ENCODE data around the gene MSI2. TPM values are rescaled to one million over a fixed set of nuclear protein-coding genes. Genes with fewer than 3 reads are reported as not detected.
"Not testable (repeated sequence)": the region's sequence is repeated elsewhere in the genome, so short reads cannot be mapped to it uniquely, and the experiment has no call there.

Gene MSI2
- total RNA-seq: 10 to 100 TPM; 65.7 to 71.9 TPM

DNA sequence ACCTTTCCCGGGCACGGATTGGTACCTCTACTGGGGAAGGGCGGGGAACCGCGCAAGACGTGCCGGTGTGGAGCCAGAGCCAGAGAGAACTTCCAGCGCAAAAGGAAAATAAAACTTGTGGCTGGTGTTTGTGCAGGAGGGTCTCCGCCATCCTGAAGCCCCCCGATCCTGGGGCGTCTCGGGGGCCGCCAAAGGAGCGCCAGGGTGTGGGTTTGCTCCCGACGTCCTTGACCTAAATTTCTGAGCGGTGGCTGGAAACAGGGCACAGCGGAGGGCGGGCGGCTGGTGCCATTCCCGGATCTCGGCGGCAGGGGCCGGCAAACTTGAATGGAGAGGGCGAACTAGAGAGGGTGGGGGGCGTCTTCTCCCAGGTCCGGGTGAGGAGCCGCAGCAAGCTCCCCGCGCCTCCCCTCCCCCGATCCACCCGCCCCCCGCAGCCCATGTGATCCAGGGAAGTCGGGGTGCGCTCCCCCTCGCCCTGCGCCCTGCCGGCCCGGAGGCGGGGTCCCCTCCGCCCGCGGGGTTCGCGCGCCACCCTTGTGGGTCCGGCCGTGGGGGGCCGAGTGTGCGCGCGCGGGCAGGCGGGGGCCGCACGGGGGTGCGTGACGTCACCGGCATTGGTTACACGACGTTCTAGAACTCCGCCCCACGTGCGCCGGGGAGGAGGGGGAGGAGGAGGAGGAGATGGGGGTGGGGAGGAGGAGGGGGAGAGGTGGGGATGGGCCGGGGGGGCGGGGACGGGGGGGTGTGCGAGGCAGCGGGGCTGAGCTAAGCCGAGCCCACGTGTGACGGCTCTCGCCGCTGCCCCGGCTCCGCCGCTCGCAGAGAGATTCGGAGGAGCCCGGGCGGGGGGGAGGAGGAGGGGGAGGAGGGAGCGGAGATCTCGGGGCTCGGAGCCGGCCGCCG is at the start of gene MSI2:
MSI2 (plus strand) TSS at position 748 of the 906 bp plus-strand sequence. CDS start 220 bp downstream, outside the sequence.
- Mint-ChIP-seq H3K4me3 (peak within 1 kb of the TSS; percentile 85), H3K9me3 (peaks cover 6% of the 10 kb centered on the region), H3K4me1 (ENCODE audit: low read depth) (peaks cover 41% of the 10 kb centered on the region), H3K27me3 (no peaks in the 10 kb centered on the region), H3K27ac (peak within 1 kb of the TSS; percentile 85), H3K36me3 (peaks cover 20% of the 10 kb centered on the region)
- CTCF ChIA-PET: interaction anchor here (0.9 to 3.2 kb wide), 4 partner anchors 12 to 416 kb away, joined by 3 to 29 read pairs (median 20); no protein-coding TSS in a partner anchor
- DNase-seq: peak; percentile 90
- intact Hi-C loops (cut with micrococcal nuclease): loop anchor here (2.0 to 5.0 kb wide), 3 partner anchors 23 to 346 kb away; no protein-coding TSS in a partner anchor
- POLR2A ChIA-PET: interaction anchor here (1.2 kb wide), 1 partner anchor 13 kb away, joined by 3 read pairs; no protein-coding TSS in a partner anchor

DNA sequence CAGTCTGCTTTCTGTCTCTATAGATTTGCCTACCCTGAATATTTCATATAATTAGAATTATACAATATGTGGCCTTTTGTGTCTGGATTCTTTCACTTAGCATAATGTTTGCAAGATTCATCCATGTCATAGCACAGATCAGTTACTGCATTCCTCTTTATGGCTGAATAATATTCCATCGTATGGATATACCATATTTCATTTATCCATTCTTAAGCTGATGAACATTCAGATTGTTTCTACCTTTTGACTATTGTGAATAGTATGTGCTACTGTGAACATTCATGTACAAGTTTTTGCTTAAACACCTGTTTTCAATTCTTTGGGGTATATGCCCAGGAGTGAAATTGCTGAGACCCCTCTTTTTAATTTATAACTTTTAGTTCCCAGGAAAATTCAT is 49.4 kb upstream of the MSI2 start:
- Mint-ChIP-seq H3K27me3 (peaks cover 9% of the 10 kb centered on the region), H3K9me3 (peaks cover 7% of the 10 kb centered on the region), H3K36me3 (peaks cover 3% of the 10 kb centered on the region), H3K27ac (no peak overlapping the region), H3K4me3 (no peak overlapping the region), H3K4me1 (ENCODE audit: low read depth) (peaks cover 4% of the 10 kb centered on the region)
- intact Hi-C loops (cut with micrococcal nuclease): no loop called here
- CTCF ChIA-PET: interaction anchor here (1.8 to 2.8 kb wide), 2 partner anchors 37 to 465 kb away, joined by 4 to 14 read pairs; no protein-coding TSS in a partner anchor
- DNase-seq: no peak
- POLR2A ChIA-PET: no interaction called here

DNA sequence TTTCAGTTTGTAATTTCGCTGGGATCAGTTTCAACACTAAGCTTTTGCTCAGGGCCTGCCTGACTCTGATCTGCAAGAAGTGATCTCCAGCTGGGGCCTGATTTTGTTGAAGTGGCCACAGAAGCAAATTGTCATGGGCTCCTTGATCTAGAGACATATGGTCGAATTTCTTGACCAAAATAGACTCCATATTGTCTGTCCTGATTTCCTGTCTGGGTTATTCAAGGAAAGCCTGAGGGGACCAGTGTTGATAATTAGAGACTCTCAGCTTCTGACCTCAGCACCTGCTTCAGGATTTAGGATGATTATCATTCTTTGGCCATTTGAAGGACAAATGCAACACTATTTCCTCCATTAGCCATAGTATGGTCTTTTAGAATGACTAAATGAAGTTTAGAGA is 48.9 kb upstream of the MSI2 start:
- POLR2A ChIA-PET: no interaction called here
- CTCF ChIA-PET: interaction anchor here (1.8 to 2.8 kb wide), 2 partner anchors 36 to 464 kb away, joined by 4 to 14 read pairs; no protein-coding TSS in a partner anchor
- H3K9me3 Mint-ChIP-seq: peaks cover 7% of the 10 kb centered on the region
- peaks cover 11% of the 10 kb centered on the region for H3K27me3 Mint-ChIP-seq
- H3K4me3 Mint-ChIP-seq: no peak overlapping the region
- H3K36me3 Mint-ChIP-seq: peaks cover 3% of the 10 kb centered on the region
- intact Hi-C loops (cut with micrococcal nuclease): no loop called here
- H3K27ac Mint-ChIP-seq: no peak overlapping the region
- peaks cover 4% of the 10 kb centered on the region for H3K4me1 Mint-ChIP-seq (ENCODE audit: low read depth)
- no peak for DNase-seq

DNA sequence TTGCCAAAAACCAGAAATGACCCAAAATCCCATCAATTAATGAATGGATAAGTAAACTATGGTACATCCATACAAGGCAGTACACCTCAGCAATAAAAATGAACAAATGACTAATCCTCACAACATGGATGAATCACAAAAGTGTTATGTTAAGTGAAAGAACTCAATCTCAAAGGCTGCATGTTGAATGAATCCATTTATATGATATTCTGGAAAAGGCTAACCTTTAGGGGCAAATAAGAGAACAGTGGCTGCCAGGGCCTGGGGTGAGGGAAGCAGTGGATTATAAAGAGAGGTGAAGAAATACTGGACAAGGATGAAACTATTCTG is 46.1 kb upstream of the MSI2 start:
- H3K27me3 Mint-ChIP-seq: peaks cover 8% of the 10 kb centered on the region
- ChIA-PET POLR2A (no interaction called here), CTCF (interaction anchor here (1.3 kb wide), 1 partner anchor 33 kb away, joined by 4 read pairs; no protein-coding TSS in a partner anchor)
- intact Hi-C loops (cut with micrococcal nuclease): no loop called here
- no peak overlapping the region for H3K4me3 Mint-ChIP-seq
- H3K4me1 Mint-ChIP-seq (ENCODE audit: low read depth): peaks cover 4% of the 10 kb centered on the region
- DNase-seq: no peak
- peaks cover 3% of the 10 kb centered on the region for H3K36me3 Mint-ChIP-seq
- H3K9me3 Mint-ChIP-seq: peaks cover 7% of the 10 kb centered on the region
- no peak overlapping the region for H3K27ac Mint-ChIP-seq

DNA sequence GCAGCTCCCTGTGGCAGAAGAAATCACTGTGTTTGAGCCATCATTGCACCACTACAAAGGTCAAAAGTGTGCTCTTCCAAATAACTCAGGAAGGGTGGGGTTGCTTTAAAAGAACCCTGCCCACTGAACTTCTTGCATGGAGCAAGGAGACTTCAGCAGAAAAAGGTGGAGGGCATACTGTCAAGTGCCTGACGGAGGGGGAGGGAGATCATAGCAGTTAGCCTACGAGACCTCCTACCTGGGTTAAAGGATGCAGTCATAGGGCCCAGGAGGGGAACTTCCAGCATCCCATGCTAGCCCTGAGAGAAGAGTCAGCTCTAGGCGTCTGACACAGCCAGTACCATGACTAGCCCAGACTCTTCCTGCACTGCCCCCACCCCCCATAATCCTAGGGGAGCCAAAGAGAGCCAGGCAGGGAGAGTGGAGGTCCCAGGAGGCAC is 45.3 kb upstream of the MSI2 start:
- ChIA-PET POLR2A (no interaction called here), CTCF (interaction anchor here (1.3 kb wide), 1 partner anchor 32 kb away, joined by 4 read pairs; no protein-coding TSS in a partner anchor)
- intact Hi-C loops (cut with micrococcal nuclease): no loop called here
- Mint-ChIP-seq H3K27me3 (peaks cover 7% of the 10 kb centered on the region), H3K27ac (no peak overlapping the region), H3K9me3 (peaks cover 7% of the 10 kb centered on the region), H3K4me3 (no peak overlapping the region), H3K36me3 (peaks cover 3% of the 10 kb centered on the region), H3K4me1 (ENCODE audit: low read depth) (peaks cover 4% of the 10 kb centered on the region)
- DNase-seq: no peak

DNA sequence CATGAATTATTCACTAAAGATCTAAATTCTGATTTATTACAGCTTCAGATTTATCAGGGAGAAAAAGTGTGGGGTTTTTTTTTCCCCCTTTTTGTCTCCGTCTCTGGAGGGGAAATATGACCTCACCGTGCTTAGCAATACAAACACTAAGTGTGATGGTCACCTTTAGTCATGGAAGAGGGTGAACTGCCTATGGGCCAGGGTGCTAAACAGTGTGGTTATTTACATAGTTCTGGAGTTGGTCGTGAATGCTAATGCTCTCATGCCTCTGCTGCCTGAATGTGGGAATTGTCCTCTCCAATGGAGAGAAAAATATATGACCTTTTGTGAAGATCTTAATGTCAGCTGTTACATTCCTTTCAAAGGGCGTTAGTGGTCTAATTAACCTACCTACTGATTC is 44.8 kb upstream of the MSI2 start:
- ChIA-PET POLR2A (no interaction called here), CTCF (interaction anchor here (1.3 kb wide), 1 partner anchor 31 kb away, joined by 4 read pairs; no protein-coding TSS in a partner anchor)
- intact Hi-C loops (cut with micrococcal nuclease): no loop called here
- H3K4me1 Mint-ChIP-seq (ENCODE audit: low read depth): peaks cover 4% of the 10 kb centered on the region
- no peak for DNase-seq
- H3K27ac Mint-ChIP-seq: no peak overlapping the region
- H3K9me3 Mint-ChIP-seq: peaks cover 7% of the 10 kb centered on the region
- no peak overlapping the region for H3K4me3 Mint-ChIP-seq
- peaks cover 3% of the 10 kb centered on the region for H3K36me3 Mint-ChIP-seq
- peaks cover 7% of the 10 kb centered on the region for H3K27me3 Mint-ChIP-seq

DNA sequence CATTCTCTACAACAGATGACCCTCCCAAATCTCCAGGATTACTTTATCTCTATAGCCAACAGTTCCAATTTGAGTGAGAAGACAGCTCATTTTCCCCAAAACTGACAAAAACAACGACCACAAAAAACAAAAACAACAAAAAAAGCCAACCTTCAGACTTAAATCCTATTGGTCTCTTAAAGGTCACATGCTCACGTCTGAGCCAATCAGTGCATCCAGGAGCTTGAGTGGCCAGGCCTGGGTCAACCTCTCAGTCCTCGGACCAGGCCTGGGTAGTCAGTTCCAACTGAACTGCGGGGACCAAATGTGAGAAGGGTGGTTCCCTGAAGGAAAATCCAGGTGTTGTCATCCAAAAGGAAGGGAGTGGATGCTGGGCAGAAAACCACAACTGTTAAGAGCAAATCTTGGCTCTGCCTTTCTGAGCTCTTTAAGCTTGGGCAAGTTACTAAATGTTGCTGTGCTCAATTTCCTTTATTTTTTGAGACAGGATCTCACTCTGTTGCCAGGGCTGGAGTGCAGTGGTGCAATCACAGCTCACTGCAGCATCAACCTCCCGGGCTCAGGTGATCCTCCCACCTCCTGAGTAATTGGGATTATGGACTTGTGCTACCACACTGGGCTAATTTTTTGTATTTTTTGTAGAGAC is 43.0 kb upstream of the MSI2 start:
- Mint-ChIP-seq H3K4me1 (ENCODE audit: low read depth) (peaks cover 4% of the 10 kb centered on the region), H3K4me3 (no peak overlapping the region), H3K36me3 (peaks cover 1% of the 10 kb centered on the region), H3K27me3 (peaks cover 7% of the 10 kb centered on the region), H3K27ac (no peak overlapping the region), H3K9me3 (peaks cover 3% of the 10 kb centered on the region)
- ChIA-PET CTCF (no interaction called here), POLR2A (no interaction called here)
- intact Hi-C loops (cut with micrococcal nuclease): no loop called here
- no peak for DNase-seq

DNA sequence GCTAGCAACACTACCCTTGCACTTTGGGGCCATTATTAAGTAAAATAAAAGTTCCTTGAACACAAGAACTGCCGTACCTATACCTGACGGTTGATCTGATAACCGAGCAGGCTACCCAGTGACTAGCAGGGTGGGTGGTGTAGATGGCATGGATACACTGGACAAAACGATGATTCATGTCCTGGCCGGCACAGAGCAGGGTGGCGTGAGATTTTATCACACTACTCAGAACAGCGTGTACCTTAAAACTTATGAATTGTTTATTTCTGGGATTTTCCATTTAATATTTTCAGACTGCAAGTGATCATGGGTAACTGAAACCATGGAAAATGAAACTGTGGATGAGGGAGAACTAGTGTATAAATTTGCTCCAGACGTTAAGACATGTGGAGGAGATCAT is 41.0 kb upstream of the MSI2 start:
- ChIA-PET POLR2A (no interaction called here), CTCF (no interaction called here)
- H3K27me3 Mint-ChIP-seq: peaks cover 11% of the 10 kb centered on the region
- no peak overlapping the region for H3K4me3 Mint-ChIP-seq
- intact Hi-C loops (cut with micrococcal nuclease): no loop called here
- H3K27ac Mint-ChIP-seq: no peak overlapping the region
- H3K36me3 Mint-ChIP-seq: no peaks in the 10 kb centered on the region
- H3K4me1 Mint-ChIP-seq (ENCODE audit: low read depth): peaks cover 4% of the 10 kb centered on the region
- DNase-seq: no peak
- no peaks in the 10 kb centered on the region for H3K9me3 Mint-ChIP-seq

DNA sequence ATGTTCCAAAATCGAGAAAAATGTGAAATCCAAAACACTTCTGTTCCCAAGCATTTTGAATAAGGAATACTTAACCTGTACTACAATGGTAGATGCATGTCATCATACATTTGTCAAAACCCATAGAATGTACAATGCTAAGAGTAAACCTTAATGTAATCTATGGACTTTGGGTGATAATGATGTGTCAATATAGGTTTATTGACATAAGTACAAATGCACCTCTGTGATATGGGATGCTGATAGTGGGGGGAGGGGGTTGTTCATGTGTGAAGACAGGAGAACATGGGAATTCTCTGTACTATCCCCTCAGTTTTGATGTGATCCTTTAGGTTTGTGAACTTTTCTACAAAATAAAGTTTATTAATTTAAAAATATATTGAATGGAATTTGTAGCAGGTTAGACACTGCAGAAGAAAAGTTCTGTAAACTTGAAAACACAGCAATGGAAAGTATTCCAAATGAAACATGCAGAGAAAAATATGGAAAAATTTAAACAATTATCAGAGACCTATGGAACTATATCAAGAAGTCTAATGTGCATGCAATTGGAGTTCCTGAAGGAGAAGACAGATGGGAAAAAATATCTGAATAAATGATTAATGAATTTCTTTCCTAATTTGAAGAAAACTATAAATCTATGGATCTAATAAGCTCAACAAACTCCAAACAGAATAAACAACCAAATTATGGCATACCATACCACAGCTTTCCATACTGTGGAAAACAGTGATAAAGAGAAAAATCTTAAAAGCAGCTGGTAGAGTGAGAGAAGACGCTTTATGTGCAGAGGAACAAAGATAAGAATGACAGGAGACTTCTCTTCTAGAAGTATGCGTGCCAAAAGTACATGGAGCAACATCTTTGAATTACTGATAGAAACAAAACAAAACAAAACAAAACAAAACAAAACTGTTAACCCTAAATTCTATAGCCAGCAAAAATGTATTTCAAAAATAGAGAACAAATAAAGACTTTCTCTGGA is 34.7 kb upstream of the MSI2 start:
- Mint-ChIP-seq H3K36me3 (peaks cover 3% of the 10 kb centered on the region), H3K4me1 (ENCODE audit: low read depth) (no peaks in the 10 kb centered on the region), H3K9me3 (peaks cover 18% of the 10 kb centered on the region), H3K27ac (no peak overlapping the region), H3K4me3 (no peak overlapping the region), H3K27me3 (peaks cover 8% of the 10 kb centered on the region)
- intact Hi-C loops (cut with micrococcal nuclease): no loop called here
- CTCF ChIA-PET: no interaction called here
- POLR2A ChIA-PET: no interaction called here
- no peak for DNase-seq

DNA sequence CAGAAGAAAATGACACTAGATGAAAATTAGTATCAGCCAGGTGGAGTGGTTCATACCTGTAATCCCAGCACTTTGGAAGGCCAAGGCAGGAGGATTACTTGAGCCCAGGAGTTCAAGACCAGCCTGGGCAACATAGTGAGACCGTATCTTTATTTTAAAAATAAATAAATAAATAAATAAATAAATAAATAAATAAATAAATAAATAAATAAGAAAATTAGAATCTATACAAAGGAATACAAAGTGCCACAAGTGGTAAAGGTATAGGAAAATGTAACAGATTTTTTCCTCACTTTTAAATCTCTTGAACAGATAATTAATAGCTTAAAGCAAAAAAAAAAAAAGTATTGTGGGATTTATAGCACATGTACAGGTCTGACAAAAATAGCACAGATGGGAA is 33.9 kb upstream of the MSI2 start:
- H3K4me1 Mint-ChIP-seq (ENCODE audit: low read depth); CTCF ChIA-PET: not testable (repeated sequence)

DNA sequence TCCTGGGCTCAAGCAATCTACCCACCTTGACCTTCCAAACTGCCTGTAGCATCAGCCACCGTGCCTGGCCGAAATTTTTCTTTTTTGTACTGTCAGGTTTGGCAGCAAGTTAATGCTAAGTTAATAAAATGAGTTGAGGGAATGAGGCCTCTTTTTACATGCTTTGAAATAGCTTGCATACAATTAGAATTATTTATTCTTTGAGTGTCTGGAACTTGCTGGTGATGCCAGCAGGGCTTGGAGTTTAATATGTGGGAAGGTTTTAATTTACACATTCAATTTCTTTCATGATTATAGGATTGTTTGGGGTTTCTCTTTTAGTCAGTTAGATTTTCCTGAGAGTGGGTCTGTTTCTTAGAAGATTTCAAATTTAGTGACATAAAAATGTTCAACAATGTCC is 31.2 kb upstream of the MSI2 start:
- H3K4me3 Mint-ChIP-seq: no peak overlapping the region
- H3K9me3 Mint-ChIP-seq: peaks cover 18% of the 10 kb centered on the region
- no peak for DNase-seq
- no peak overlapping the region for H3K27ac Mint-ChIP-seq
- peaks cover 6% of the 10 kb centered on the region for H3K27me3 Mint-ChIP-seq
- ChIA-PET CTCF (no interaction called here), POLR2A (no interaction called here)
- peaks cover 3% of the 10 kb centered on the region for H3K36me3 Mint-ChIP-seq
- intact Hi-C loops (cut with micrococcal nuclease): no loop called here
- H3K4me1 Mint-ChIP-seq (ENCODE audit: low read depth): no peaks in the 10 kb centered on the region

More for the DNA sequence above, 33.9 kb upstream of the MSI2 start:
- DNase-seq; H3K4me3 Mint-ChIP-seq; H3K27ac Mint-ChIP-seq; intact Hi-C loops (cut with micrococcal nuclease); H3K36me3 Mint-ChIP-seq; POLR2A ChIA-PET; H3K27me3 Mint-ChIP-seq: not testable (repeated sequence)
- H3K9me3 Mint-ChIP-seq: peaks cover 18% of the 10 kb centered on the region

Measured in activated CD4-positive, alpha-beta memory T cell treated with anti-CD3 and anti-CD28 coated beads for 36 hours (primary cell).